ENCODE measurements around the gene SLC25A19.

SLC25A19 gene

DNA sequence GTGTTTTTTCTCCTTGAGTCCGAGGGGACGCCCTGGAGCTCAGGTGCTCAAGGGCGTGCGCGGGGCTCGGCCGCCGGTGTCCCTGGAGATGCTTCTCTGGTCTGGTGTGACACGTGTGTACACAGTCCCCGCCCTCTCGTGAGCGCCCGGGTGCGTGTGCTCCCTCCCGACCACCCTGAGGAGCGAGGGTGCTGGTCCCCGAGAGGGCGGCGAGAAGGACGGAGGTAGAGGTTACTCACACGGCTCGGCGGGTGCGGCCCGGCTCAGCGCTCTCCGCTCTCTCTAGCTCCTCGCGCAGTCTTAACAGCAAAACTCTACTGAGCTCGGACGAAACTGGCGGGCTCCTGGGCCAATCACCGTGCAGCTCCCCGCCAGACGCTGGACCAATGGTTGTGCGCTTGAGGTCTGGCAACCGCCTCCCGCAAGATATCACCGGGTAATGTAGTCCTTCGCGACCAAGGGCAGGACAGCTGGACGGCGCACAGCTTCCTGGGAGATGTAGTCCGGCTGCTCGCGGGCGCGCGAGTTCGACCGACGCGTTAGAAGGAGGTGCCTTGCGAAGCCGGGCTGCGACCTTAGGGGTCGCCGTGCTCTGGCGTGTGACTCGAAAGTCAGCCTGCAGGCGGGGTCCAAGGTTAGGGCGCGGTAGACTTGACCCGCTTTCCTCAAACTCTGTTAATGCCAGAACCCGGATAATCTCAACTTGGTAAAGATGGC is at the start of gene SLC25A19:
TSS of gene SLC25A19 (minus strand) at position 319 of the 717 bp plus-strand sequence. CDS start 2,669 bp downstream, outside the sequence.
- peak; percentile 100 for DNase-seq

- no peak for DNase-seq
Observed at GRCh38 chr17:75338335-75338734, 49.1 kb upstream of the SLC25A19 start.

DNA sequence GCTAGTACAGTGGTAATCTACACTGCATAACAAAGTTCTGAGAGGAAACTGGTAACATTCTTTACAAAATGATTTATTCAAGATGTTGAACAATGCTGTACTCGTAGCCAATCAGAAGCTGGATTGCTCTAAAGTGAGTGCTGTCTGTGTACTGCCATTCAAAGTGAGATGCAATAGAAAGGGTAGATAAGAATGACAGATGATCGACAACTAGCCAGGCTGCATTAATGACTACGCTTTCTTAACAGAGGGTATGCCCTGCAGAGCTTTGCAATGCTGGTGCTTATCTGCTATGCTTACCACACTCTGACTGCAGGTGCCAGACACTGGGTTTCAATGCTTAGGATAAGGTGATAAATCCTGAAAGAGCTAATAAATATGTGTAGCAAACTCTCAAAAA is 46.1 kb upstream of the SLC25A19 start:
- DNase-seq, result no peak

DNA sequence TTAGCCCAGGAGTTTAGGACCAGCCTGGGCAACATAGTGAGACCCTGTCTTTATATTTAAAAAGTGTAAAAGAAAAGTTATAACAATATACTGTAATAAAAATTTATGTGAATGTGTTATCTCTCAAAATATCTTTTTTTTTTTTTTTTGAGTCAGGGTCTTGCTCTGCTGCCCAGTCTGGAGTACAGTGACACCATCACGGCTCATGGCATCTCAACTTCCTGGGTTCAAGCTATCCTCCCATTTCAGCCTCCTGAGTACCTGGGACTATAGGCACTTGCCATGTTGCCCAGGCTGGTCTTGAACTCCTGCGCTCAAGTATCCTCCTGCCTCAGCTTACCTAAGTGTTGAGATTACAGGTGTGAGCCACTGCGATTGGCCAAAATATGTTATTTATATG is 45.5 kb upstream of the SLC25A19 start:
- no peak for DNase-seq

GRCh38 chr17:75331671-75332070 is 42.4 kb upstream of the SLC25A19 start:
- DNase-seq, result no peak

GRCh38 chr17:75327757-75328156 is 38.5 kb upstream of the SLC25A19 start:
- no peak for DNase-seq

- DNase-seq, result no peak
Observed at GRCh38 chr17:75326226-75326848, 37.1 kb upstream of the SLC25A19 start.

DNA sequence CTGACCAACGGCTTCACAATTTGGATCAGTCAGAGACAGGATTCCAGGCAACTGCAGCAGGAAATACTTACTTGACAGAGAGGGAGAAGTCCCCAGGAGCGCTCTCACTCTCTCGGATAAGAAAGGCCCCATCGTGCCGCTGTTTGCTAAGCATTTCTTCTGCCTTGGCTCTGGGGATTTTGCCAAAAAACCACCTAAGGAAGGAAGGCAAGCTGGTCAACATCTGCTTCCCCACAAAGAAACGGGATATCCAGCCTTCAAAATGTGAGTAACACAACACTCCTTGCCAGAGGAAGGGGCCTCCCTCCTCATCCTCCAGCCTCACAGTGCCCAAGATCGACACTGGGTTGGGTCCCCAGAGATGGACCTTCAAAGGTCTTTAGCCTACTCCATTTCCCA is 36.6 kb upstream of the SLC25A19 start:
- no peak for DNase-seq

GRCh38 chr17:75325348-75325747 is 36.1 kb upstream of the SLC25A19 start:
- no peak for DNase-seq

DNA sequence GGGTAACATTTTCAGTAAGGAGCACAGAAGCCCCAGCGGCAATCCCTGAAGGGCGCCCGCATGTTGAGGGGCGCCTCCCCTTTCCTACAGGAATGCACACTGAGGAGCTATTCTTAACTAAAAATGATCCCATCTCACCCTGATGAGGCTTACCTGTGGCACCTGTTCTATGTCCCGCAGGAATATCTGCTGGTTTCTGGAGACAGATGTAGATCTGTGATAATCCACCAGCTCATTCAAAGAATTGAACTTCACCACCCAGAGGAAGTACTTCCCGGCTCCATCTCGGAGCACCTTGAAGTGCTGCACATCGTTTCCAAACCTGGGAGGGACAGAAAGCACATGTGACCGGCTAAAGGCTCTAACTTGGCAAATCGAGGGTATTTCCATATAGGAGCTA is 32.3 kb upstream of the SLC25A19 start:
- DNase-seq, result no peak

- DNase-seq, result no peak
Observed at GRCh38 chr17:75319904-75320691, 30.9 kb upstream of the SLC25A19 start.

DNA sequence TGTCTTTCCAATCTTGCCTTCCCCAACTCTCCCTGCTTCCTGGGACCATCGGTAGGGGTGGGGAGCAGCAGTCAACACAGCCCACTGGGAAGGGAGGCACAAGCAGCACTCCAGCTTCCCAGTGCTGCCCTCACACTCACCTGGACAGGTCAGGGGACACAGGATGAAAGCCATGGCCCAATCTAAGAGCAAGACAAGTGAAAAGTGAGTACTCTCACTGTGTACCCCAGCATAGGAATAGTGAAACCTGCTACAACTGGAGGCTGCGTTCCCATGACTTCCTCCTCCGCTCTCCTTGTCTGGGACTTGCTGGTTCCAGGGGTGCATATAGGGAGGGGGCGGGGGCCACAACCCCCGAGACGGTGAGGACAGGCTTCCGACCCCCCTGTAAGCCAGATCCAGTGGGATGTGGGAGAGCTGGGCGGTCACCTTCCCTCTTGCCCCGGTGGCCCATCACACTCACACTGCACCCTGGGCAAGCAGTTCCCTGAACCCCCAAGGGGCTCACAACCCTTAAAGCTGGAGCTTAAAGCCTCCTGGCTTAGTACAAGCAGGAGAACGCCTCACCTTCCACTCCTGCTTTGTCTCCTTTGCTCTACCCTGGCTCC is 29.5 kb upstream of the SLC25A19 start:
- DNase-seq, result no peak

- no peak for DNase-seq
Observed at GRCh38 chr17:75318211-75318610, 29.0 kb upstream of the SLC25A19 start.

GRCh38 chr17:75317671-75318070 is 28.4 kb upstream of the SLC25A19 start:
- no peak for DNase-seq

DNA sequence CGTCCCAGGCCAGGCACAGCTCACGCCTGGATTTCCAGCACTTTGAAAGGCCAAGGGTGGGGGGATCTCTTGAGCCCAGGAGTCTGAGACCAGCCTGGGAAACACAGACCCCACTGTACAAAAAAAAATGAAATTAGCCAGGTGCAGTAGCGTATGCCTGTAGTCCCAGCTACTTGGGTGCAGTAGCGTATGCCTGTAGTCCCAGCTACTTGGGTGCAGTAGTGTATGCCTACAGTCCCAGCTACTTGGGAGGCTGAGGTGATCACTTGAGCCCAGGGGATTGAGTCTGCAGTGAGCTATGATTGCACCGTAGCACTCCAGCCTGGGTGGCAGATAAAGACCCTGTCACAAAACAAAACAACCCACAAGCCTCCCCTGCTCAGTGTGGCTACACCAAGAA is 27.0 kb upstream of the SLC25A19 start:
- no peak for DNase-seq

DNA sequence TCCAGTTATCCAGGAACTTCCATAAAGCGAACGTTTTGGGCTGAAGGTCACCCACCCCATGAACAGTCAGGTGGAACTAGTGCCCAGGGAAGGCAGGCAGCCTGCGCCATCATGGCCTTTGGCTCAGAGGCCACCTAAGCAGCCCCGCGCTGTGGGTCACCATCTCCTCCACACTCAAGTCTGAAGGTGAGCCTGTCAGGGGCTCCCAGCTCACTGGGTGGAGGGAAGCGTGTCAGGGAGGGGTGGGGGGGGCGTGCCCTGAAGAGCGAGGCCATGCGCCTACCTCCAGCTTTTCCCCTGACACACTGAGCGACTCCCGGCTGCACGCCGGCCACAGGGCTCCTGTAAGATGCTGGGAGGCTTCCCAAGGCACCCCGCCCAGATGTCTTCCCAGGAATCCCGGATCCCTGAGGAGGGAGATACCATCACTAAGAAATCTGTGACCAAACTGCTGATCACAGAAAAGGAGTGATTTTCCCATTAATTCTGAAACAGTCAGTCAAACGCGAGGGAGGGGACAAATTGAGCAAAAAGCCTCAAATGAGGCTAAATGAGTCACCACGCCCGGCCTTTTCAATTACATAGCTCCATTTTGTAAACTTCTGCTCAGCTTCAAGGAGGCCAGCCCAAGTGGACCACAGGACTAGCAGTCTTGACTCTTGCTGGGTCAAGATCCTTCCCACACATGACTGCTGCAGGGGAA is 26.5 kb upstream of the SLC25A19 start:
- no peak for DNase-seq

DNA sequence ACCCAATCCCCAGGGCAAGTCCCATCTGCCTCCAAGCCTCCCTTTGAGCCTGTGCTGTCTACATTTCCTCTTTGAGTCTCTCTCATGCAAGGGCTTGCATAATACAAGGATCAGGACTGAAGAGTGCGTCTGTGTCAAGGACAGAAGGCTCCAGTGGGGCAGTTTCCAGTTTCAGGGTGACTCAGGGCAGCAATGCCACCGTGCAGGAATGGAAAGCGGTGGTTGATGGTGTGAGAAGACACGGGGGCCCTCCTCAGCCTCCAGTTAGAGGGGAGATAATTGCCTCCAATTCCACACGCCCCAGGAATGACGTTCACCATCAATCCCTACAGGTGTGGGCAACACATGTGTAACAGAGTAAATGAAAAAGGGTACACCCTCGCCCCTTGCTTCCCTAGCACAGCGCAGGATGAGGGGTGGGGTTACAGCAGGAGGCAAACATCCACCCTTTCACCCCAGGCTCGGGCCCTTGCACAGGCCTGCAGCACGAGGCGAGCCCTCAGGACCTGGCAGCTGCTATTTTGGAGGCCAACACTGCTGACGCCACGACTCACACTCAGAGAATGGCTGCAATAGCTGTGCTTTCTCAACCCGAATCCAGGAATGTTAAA is 24.8 kb upstream of the SLC25A19 start:
- no peak for DNase-seq

- DNase-seq, result no peak
Observed at GRCh38 chr17:75308732-75309629, 19.7 kb upstream of the SLC25A19 start.

DNA sequence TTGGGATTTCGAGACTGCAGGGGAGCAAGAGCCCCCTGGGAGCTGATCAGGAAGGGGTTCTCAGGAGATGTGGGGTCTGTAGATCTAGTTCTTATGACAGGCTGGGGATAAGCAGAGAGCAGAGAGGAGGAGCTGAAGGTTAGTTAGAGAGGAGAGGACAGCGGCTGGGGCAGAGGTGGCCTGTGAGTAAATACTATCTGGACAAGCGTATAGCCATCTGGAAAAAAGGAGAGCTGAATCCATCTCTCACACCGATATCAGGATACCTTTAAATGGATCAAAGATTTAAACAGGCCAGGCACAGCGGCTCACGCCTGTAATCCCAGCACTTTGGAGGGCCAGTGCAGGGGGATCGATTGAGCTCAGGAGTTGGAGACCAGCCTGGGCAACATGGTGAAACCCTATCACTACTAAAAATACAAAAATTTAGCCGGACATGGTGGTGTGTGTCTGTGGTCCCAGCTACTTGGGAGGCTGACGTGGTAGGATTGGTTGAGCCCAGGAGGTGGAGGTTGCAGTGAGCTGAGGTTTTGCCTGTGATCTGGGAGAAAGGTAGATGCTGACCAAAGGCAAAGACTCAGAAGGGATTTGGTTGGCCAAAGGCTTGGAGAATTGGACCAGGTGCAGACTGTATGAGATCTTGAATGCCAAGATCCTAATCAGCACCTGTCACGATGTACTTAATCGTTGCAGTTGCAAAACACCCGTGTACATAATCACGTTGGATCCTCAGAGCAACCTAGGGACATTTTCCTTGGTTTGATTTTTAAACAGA is 18.9 kb upstream of the SLC25A19 start:
- no peak for DNase-seq

DNA sequence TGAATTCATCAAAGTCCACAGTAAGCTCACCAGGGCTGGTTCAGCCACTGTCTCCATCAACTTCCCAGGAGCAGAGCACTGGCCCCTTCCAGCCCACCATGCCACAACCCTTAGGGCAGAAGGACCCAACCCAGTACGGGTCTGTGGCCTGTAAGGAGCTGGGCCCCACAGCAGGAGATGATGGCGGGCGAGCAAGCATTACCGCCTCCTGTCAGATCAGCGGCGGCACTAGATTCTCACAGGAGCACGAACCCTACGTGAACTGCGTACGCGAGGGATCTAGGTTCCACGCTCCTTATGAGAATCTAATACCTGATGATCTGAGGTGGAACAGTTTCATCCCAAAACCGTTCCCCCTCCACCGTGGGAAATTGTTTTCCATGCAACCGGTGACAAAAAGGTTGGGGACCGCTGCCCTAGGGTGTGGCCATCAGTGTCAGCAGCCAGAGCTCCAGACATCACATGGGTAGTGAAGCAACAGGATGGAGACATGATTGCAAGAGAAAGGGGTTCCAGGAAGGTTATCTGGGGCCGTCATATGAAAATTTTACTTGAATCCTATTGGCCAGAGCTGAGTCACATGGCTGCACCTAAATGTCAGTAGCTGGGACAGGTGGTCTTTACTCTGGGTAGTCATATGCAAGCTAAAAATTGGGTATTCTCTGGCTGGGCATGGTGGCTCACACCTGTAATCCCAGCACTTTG is 12.4 kb upstream of the SLC25A19 start:
- no peak for DNase-seq

Data from SHP77 treated with DMSO at 0.1 percent for 48 hours (cell line).